ENCODE data around the gene SKIL. TPM values are rescaled to one million over a fixed set of nuclear protein-coding genes. Genes with fewer than 3 reads are reported as not detected.

SKIL gene
- total RNA-seq, 1 donor from 2014 or later: 52.9 TPM

- no peak for DNase-seq (ENCODE audit: low read depth in 2 of 2)
Observed at GRCh38 chr3:170432416-170432815, 74.9 kb downstream of the SKIL start.

- no peak for DNase-seq (ENCODE audit: low read depth in 2 of 2)
Observed at GRCh38 chr3:170436697-170437096, 79.2 kb downstream of the SKIL start.

GRCh38 chr3:170437176-170437575 lies 79.7 kb downstream of the SKIL start:
- no peak for DNase-seq (ENCODE audit: low read depth in 2 of 2)

- peak in 1 of 2 donors; percentile 28 for DNase-seq (ENCODE audit: low read depth in 2 of 2)
Observed at GRCh38 chr3:170437696-170438407, 80.3 kb downstream of the SKIL start.

GRCh38 chr3:170438836-170439235 lies 81.3 kb downstream of the SKIL start:
- DNase-seq (ENCODE audit: low read depth in 2 of 2): no peak

GRCh38 chr3:170440344-170440743 lies 82.8 kb downstream of the SKIL start:
- DNase-seq (ENCODE audit: low read depth in 2 of 2): peak in 1 of 2 donors; percentile 42

- DNase-seq (ENCODE audit: low read depth in 2 of 2): no peak
Observed at GRCh38 chr3:170441412-170441811, 83.9 kb downstream of the SKIL start.

- DNase-seq (ENCODE audit: low read depth in 2 of 2): no peak
Observed at GRCh38 chr3:170442947-170443346, 85.4 kb downstream of the SKIL start.

- no peak for DNase-seq (ENCODE audit: low read depth in 2 of 2)
Observed at GRCh38 chr3:170443457-170443856, 85.9 kb downstream of the SKIL start.

Other genes with a start within 250 kb of the SKIL start
- gene PHC3, start 176.0 kb upstream of the SKIL start, total RNA-seq: 9.6 and 16.8 TPM in 2 replicates
- gene PRKCI, start 135.3 kb upstream of the SKIL start, total RNA-seq: 22.9 and 23.4 TPM in 2 replicates
- 77.5 and 185 TPM in 2 replicates for gene CLDN11, start 61.2 kb downstream of the SKIL start, total RNA-seq
- gene SLC7A14, start 228.4 kb downstream of the SKIL start, total RNA-seq: under 0.01 and 0.13 TPM in 2 replicates